ENCODE results near the gene VWA8.

VWA8 gene

GRCh38 chr13:41595298-41595697 is 365.6 kb downstream of the VWA8 start:
- H3K4me3 ChIP-seq (replicated peaks in 1 of 2; ENCODE audit: low read depth in 2 of 2, low read length in 2 of 2): no peak overlapping the region
- no peak for TF ChIP-seq CTCF (IDR thresholded peaks at IDR 0.05; ENCODE audit: low read depth, low read length)
- DNase-seq (ENCODE audit: low read depth in 2 of 2): no peak

- no peak for TF ChIP-seq CTCF (IDR thresholded peaks at IDR 0.05; ENCODE audit: low read depth, low read length)
- no peak for DNase-seq (ENCODE audit: low read depth in 2 of 2)
- H3K4me3 ChIP-seq (replicated peaks in 1 of 2; ENCODE audit: low read depth in 2 of 2, low read length in 2 of 2): no peak overlapping the region
Observed at GRCh38 chr13:41590643-41591042, 370.3 kb downstream of the VWA8 start.

GRCh38 chr13:41590122-41590521 is 370.8 kb downstream of the VWA8 start:
- no peak overlapping the region for H3K4me3 ChIP-seq (replicated peaks in 1 of 2; ENCODE audit: low read depth in 2 of 2, low read length in 2 of 2)
- TF ChIP-seq CTCF (IDR thresholded peaks at IDR 0.05; ENCODE audit: low read depth, low read length): no peak
- no peak for DNase-seq (ENCODE audit: low read depth in 2 of 2)

GRCh38 chr13:41589434-41589833 is 371.5 kb downstream of the VWA8 start:
- no peak overlapping the region for H3K4me3 ChIP-seq (replicated peaks in 1 of 2; ENCODE audit: low read depth in 2 of 2, low read length in 2 of 2)
- TF ChIP-seq CTCF (IDR thresholded peaks at IDR 0.05; ENCODE audit: low read depth, low read length): no peak
- no peak for DNase-seq (ENCODE audit: low read depth in 2 of 2)

- TF ChIP-seq CTCF (IDR thresholded peaks at IDR 0.05; ENCODE audit: low read depth, low read length): no peak
- H3K4me3 ChIP-seq (replicated peaks in 1 of 2; ENCODE audit: low read depth in 2 of 2, low read length in 2 of 2): no peak overlapping the region
- peak; percentile 74 to 97 for DNase-seq (ENCODE audit: low read depth in 2 of 2)
Observed at GRCh38 chr13:41588899-41589298, 372.0 kb downstream of the VWA8 start.

- TF ChIP-seq CTCF (IDR thresholded peaks at IDR 0.05; ENCODE audit: low read depth, low read length): no peak
- H3K4me3 ChIP-seq (replicated peaks in 1 of 2; ENCODE audit: low read depth in 2 of 2, low read length in 2 of 2): no peak overlapping the region
Observed at GRCh38 chr13:41588448-41588847, 372.5 kb downstream of the VWA8 start.

GRCh38 chr13:41587490-41587889 is 373.4 kb downstream of the VWA8 start:
- no peak overlapping the region for H3K4me3 ChIP-seq (replicated peaks in 1 of 2; ENCODE audit: low read depth in 2 of 2, low read length in 2 of 2)
- no peak for DNase-seq (ENCODE audit: low read depth in 2 of 2)
- no peak for TF ChIP-seq CTCF (IDR thresholded peaks at IDR 0.05; ENCODE audit: low read depth, low read length)

More at GRCh38 chr13:41588448-41588847, 372.5 kb downstream of the VWA8 start:
- no peak for DNase-seq (ENCODE audit: low read depth in 2 of 2)
